ENCODE measurements around the gene C15orf62. TPM values are rescaled to one million over a fixed set of nuclear protein-coding genes. Genes with fewer than 3 reads are reported as not detected.
A peak's percentile ranks its signal among the peaks of the same experiment; 100 is the strongest.

Gene C15orf62
- under 1 TPM in 3 of 4 donors, not detected in 1; 0.28 to 0.71 (median 0.66) TPM for total RNA-seq
- polyA plus RNA-seq: 1 to 10 TPM in 1 of 3 donors, not detected in 2; 1.1 TPM

DNA sequence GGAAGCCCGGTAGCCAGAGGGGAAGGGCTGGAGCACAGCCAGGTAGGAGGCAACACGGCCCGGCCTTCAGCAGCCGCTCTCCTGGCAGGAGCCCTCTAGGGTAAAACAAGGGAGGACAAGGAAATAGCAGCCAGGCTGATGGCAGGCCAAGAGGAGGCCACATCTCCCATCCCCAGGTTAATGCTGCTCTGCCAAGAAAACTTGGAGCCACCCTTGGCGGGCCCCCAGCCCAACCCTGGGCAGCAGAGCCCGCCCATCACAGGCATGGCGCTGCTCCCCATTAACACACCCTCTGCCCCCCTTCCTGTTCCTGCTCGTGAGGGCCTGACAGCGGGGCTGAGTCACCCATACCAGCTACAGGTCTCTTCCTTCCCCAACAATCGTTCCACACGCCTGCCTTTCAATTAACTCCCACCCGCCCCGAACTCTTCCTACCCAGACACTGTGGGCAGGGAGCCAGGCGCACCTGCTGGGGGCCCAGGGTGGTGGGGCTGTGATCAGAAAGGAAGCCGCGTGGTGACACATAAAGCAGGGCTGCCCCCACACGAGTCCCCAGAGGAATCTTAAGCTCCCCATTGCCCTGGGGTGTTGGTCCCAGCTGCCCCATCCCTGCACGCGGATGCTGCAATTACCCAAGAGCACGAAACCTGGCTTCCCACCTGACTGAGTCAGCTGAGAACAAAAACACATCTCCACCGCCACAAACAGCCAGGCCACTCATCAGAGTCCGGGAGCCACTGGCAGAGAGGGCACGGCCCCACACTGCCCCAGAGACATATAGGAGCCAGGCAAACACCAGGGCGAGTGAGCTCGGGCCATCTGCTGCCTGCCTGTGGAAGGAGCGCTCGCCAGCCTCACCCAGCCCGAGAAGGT, at the start of gene C15orf62:
TSS of gene C15orf62 (plus strand) at position 707 of the 873 bp plus-strand sequence. CDS start 516 bp downstream, outside the sequence.
- no peak for DNase-seq
- H3K27ac ChIP-seq: peak within 1 kb of the TSS; percentile 31 to 59 (median 48)
- H3K9me3 ChIP-seq: no peaks in the 10 kb centered on the region
- H3K4me1 ChIP-seq: peaks cover 0 to 27% (median 23%) of the 10 kb centered on the region in 4 donors
- H3K4me3 ChIP-seq: no peak within 1 kb of the TSS
- intact Hi-C loops (cut with DNase I): loop anchor here (5.0 kb wide), 1 partner anchor 38 kb away; the partner anchor contains the start of genes DNAJC17 and ZFYVE19
- TF ChIP-seq, protein P1, sequence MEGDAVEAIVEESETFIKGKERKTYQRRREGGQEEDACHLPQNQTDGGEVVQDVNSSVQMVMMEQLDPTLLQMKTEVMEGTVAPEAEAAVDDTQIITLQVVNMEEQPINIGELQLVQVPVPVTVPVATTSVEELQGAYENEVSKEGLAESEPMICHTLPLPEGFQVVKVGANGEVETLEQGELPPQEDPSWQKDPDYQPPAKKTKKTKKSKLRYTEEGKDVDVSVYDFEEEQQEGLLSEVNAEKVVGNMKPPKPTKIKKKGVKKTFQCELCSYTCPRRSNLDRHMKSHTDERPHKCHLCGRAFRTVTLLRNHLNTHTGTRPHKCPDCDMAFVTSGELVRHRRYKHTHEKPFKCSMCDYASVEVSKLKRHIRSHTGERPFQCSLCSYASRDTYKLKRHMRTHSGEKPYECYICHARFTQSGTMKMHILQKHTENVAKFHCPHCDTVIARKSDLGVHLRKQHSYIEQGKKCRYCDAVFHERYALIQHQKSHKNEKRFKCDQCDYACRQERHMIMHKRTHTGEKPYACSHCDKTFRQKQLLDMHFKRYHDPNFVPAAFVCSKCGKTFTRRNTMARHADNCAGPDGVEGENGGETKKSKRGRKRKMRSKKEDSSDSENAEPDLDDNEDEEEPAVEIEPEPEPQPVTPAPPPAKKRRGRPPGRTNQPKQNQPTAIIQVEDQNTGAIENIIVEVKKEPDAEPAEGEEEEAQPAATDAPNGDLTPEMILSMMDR (IDR thresholded peaks at IDR 0.05): no peak
- no peak for TF ChIP-seq POLR2A (IDR thresholded peaks at IDR 0.05)
- WGBS, 2 donors: 10 to 26% methylated on average over 28 of the region's 28 CpGs
- H3K36me3 ChIP-seq: peaks cover 6 to 45% (median 21%) of the 10 kb centered on the region in 4 donors
- no peaks in the 10 kb centered on the region for H3K27me3 ChIP-seq

DNA sequence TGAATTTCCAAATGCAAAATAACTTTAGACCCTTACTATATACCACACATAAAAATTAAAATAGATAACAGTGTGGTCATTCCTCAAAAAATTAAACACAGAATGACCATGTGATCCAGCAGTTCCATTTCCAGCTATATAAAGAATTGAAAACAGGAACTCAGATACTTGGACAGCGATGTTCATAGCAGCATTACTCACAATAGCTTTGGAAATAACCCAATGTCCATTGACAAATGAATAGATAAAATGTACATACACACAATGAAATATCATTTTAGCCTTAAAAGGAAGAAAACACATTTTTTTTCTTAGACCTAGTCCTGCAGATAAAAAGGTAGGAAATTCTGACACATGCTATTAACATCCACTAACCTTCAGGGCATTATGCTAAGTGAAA, 48.1 kb upstream of the C15orf62 start:
- no peaks in the 10 kb centered on the region for H3K9me3 ChIP-seq
- no peaks in the 10 kb centered on the region for H3K27me3 ChIP-seq
- DNase-seq: no peak
- intact Hi-C loops (cut with DNase I): no loop called here
- no peaks in the 10 kb centered on the region for H3K36me3 ChIP-seq
- TF ChIP-seq POLR2AphosphoS5 (IDR thresholded peaks at IDR 0.05) (no peak), POLR2A (IDR thresholded peaks at IDR 0.05) (no peak), EP300 (IDR thresholded peaks at IDR 0.05) (no peak)
- TF ChIP-seq, protein P1 (IDR thresholded peaks at IDR 0.05): no peak
- H3K4me1 ChIP-seq: no peaks in the 10 kb centered on the region
- no peak overlapping the region for H3K27ac ChIP-seq
- H3K4me3 ChIP-seq: no peak overlapping the region
- 85 to 94% methylated on average over 1 of the region's 1 CpG for WGBS, 2 donors

DNA sequence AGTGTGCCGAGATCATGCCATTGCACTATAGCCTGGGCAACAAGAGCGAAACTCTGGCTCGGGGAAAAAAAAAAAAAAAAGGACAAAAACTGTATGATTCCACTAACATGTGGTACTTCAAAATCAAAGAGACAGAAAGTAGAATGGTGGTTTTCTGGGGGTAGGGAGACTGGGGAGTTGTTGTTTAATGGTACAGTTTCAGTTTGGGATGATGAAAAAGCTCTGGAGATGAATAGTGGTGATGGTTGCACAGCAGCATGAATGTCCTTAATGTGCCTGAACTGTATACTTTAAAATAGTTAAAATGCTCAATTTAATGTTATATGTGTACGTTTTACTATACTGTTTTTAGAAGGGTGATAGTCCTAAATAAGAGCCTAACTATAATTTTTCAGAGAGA, 47.4 kb upstream of the C15orf62 start:
- intact Hi-C loops (cut with DNase I): no loop called here
- DNase-seq: no peak

DNA sequence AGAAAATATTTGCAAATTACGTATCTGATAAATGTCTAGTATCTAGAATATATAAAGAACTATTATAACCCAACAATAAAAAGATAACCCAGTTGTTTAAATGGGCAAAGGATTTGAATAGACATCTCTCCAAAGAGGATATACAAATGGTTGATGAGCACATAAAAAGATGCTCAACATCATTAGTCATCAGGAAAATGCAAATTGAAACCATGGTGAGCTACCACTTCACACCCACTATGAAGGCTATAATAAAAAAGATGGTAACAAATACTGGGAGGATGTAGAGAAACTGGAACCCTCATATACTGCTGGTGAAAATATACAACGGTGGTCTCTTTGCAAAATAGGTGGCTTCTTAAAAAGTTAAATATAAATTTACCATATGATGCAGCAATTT, 46.8 kb upstream of the C15orf62 start:
- Histone ChIP-seq H3K4me1 (no peaks in the 10 kb centered on the region), H3K27ac (no peak overlapping the region), H3K9me3 (no peaks in the 10 kb centered on the region), H3K27me3 (no peaks in the 10 kb centered on the region), H3K4me3 (no peak overlapping the region), H3K36me3 (no peaks in the 10 kb centered on the region)
- no peak for DNase-seq
- TF ChIP-seq POLR2AphosphoS5 (IDR thresholded peaks at IDR 0.05): no peak
- TF ChIP-seq EP300 (IDR thresholded peaks at IDR 0.05): no peak
- TF ChIP-seq, protein P1 (IDR thresholded peaks at IDR 0.05): no peak
- no peak for TF ChIP-seq POLR2A (IDR thresholded peaks at IDR 0.05)
- intact Hi-C loops (cut with DNase I): no loop called here
- 92 to 94% methylated on average over 2 of the region's 2 CpGs for WGBS, 2 donors

More for the DNA sequence above, 47.4 kb upstream of the C15orf62 start:
- Histone ChIP-seq H3K4me1 (no peaks in the 10 kb centered on the region), H3K4me3 (no peak overlapping the region), H3K27ac (no peak overlapping the region), H3K9me3 (no peaks in the 10 kb centered on the region), H3K27me3 (no peaks in the 10 kb centered on the region), H3K36me3 (no peaks in the 10 kb centered on the region)
- 91 to 94% methylated on average over 4 of the region's 4 CpGs for WGBS, 2 donors
- TF ChIP-seq EP300 (IDR thresholded peaks at IDR 0.05) (no peak), POLR2A (IDR thresholded peaks at IDR 0.05) (no peak), POLR2AphosphoS5 (IDR thresholded peaks at IDR 0.05) (no peak)
- TF ChIP-seq, protein P1 (IDR thresholded peaks at IDR 0.05): no peak
